HG03558 (cell line): ENCODE results near the gene DUSP22.

Source experiments
- ATAC-seq: cut with Tn5 transposase; IDR thresholded peaks from one replicate; pipeline ENCODE4 v1.9.1; 2021; ENCODE audit warnings: moderate number of reproducible peaks; ENCODE audit not compliant: unreplicated experiment; ENCODE audit errors: extremely low read depth

Gene DUSP22

GRCh38 chr6:389143-389542 is 96.9 kb downstream of the DUSP22 start:
- ATAC-seq, result no peak

- ATAC-seq, result no peak
Observed at GRCh38 chr6:389622-390021, 97.3 kb downstream of the DUSP22 start.

GRCh38 chr6:390914-391558 is 98.7 kb downstream of the DUSP22 start:
- no peak for ATAC-seq

GRCh38 chr6:391559-392440 is 99.5 kb downstream of the DUSP22 start, which contains the start of gene IRF4:
Gene IRF4 (plus strand): TSS chr6:391752. CDS start chr6:393153, 1,401 bp downstream.
- no peak for ATAC-seq

- no peak for ATAC-seq
Observed at GRCh38 chr6:392441-393390, 100.4 kb downstream of the DUSP22 start.

GRCh38 chr6:393391-394221 is 101.3 kb downstream of the DUSP22 start:
- no peak for ATAC-seq

- ATAC-seq, result no peak
Observed at GRCh38 chr6:394641-395289, 102.5 kb downstream of the DUSP22 start.

GRCh38 chr6:395432-396125 is 103.3 kb downstream of the DUSP22 start:
- ATAC-seq, result no peak

GRCh38 chr6:396126-396520 is 103.8 kb downstream of the DUSP22 start:
- no peak for ATAC-seq

GRCh38 chr6:397056-397455 is 104.8 kb downstream of the DUSP22 start:
- no peak for ATAC-seq

GRCh38 chr6:397604-398003 is 105.3 kb downstream of the DUSP22 start:
- no peak for ATAC-seq

- ATAC-seq, result no peak
Observed at GRCh38 chr6:398065-398464, 105.8 kb downstream of the DUSP22 start.

- ATAC-seq, result no peak
Observed at GRCh38 chr6:398558-399078, 106.3 kb downstream of the DUSP22 start.

- no peak for ATAC-seq
Observed at GRCh38 chr6:399785-400534, 107.7 kb downstream of the DUSP22 start.

- no peak for ATAC-seq
Observed at GRCh38 chr6:400815-401214, 108.5 kb downstream of the DUSP22 start.
